Hypothalamus (tissue), 51 donors: ENCODE measurements around the gene DIPK1B.

ENCODE experiments used
- DNase-seq, 51 donors: peaks; one replicate each; lab custom pipeline; 2025; lab: John Stamatoyannopoulos, UW

Gene DIPK1B

DNA sequence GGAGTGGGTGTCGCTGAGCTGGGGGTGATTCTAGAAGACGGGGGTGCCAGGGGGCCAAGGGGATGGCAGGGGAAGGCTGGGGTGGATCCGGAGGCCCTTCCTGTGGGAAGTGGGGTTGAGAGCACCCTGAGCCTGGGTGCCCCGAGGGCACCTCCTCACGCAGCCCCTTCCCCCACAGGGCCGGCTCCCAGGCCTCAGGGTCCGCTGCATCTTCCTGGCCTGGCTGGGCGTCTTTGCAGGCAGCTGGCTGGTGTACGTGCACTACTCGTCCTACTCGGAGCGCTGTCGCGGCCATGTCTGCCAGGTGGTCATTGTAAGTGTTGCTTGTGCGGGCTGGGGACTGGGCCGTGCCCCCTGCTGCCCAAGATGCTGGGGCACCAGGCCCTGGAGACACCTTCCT lies 5.0 kb downstream of the DIPK1B start:
- no peak for DNase-seq

DNA sequence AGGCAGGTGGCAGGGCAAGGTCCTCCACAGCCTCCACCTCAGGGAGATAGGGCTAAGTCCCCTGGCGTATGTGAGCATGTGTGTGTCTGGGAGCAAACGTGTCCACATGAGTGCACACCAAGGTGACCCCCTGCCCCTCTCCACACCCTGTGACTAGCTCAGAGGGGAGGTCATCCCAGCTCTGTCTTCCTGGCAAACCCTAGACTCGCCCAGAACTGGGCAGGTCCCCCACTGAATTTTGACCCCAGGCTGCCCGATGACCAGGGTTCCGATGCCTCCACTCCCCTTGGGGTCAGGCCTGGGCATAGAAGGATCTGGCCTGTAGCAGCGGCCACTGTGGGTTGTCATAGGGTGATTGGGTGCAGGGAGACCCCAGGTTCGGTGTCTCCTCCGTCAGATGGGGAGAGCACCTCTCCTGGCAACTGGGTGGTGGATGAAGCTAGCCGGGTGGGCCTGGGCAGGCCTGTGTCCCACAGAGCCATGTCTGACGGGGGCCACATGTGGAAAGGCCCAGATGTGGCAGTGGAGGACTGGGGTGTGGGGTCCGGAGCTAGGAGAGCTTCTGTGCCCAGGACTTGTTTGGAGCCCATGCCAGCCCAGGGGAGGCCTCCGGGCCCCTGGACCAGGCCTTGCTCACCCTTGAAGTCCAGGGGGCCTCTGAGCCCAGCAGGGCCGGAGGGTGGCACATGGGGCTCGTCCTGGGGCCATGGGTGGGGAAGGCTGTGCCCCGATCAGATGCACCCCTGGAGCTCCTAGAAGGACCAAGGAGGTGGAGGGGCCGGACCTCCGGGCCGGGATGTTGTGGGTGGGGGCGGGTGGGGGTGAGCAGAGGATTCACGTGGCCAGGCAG lies 6.2 kb downstream of the DIPK1B start:
- no peak for DNase-seq

DNA sequence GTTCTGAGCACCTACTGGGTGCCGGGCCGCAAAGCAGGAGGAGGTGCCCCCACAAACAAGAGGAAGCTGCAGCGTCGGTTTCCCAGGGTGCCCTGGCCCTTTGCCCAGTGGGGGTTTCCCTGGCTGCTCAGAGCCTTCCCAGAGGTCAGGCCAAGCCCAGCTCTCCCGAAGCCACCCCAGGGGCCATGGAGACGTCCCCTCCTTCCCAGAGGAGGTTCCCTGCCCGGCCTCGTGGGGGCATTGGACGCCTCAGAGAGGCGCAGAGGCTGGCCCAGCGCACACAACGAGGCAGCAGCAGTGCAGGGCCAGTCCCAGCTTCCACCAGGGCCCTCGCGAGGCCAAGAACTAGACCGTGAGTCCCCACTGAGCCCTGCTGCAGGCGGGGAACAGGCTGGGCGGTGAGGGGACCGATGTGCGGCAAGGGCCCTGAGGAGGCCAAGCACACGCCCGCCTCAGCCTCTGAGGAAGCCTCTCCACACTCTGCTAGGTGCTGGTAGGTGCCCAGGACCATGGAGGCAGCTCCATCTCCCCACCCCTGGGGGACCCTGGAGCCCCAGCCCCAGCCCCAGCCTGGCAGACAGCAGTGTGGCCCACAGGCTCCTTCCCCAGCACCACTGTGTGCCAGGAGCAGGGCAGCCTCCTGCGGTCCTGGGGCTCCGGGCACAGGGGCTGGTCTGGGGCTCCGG lies 7.0 kb downstream of the DIPK1B start:
- no peak for DNase-seq

DNA sequence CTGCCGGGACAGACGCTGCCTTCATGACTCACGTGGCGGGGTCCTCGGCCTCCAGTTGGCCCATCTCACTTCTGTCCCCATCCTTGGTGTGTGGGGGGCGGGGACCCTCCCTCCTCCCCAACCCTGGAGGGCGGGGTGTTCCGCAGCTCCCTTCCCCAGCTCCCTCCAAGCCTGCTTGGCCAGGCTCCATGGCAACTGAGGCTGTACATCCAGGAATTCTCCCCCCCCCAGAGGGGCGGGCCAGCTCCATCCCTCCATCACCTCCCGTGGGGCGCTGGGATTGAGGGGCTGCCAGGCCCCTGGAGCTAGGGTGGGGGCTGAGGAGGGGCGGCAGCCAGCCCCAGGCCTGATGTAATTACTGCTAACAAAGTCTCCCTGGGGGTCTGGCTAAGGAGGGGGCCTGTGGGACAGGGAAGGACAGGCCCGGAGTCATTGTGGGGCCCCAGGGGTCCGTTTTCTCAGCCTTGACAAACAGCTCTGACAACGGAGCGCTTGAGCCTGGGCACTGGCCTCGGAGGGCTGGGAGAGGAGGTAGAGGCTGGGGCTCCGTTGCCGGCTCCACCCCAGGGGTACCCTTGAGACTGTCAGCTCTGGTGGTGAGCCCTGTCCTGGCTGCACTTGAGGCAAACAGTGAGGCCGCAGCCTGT lies 8.0 kb downstream of the DIPK1B start:
- DNase-seq, result peak in 8 of 51 donors; percentile 16 to 40 (median 31)

DNA sequence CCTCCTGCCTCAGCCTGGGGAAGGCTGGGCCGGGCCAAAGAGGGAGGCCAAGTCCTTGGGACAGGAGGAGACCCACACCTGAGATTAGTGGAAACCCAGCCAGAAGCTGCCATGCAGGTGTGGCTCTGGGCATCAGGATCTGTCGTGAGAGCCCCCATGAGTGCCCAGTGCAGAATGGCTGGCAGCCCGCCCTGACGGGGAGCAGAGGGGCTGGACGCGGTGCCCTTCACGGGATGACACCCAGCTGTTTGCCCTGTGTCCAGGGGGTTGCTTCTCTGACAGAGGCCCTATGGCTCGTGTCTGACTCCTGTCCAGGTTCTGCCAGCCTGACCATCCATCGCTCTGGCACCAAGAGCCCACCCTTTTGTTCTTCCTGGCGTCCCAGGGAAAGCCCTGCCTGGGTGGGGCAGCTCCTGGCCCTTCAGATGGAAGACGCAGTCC lies 8.5 kb downstream of the DIPK1B start:
- no peak for DNase-seq

- peak in 2 of 51 donors; percentile 8 to 39 for DNase-seq
Observed at GRCh38 chr9:136721339-136722092, 9.1 kb downstream of the DIPK1B start.

DNA sequence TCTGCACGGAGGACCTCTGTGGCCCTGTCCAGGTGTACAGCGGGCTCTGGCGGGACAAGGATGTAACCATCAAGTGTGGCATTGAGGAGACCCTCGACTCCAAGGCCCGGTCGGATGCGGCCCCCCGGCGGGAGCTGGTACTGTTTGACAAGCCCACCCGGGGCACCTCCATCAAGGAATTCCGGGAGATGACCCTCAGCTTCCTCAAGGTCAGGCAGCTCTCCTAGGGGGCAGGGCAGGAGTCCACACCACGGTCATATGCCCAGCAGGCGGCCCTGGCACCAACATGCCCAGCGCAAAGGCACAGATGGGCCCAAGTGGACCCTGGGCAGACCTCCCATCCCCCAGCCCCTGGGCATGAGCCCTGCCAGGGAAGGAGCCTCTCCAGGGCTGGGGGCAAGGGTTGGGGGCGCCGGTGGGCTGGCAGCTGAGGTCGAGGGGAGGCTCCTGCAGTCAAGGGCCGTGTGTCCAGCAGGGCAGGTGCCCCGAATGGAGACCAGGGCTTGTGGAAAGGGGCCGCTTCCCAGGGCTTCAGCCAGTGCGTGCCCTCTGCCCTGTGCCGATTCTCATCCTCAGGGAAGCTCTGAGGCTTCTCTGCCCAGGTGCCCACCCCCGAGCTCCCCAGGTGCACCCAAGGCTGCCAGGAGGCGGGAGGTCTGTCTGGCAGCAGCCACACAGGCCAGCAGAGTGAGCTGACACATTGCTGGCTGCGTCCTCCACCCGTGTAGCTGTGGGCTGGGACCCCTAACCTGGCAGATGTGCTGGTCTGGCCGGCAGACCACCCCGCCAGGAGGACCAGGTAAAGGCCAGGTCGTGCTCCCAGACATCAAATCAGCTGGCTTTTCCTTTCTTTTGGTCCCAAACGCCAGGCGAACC lies 10.0 kb downstream of the DIPK1B start:
- no peak for DNase-seq

- DNase-seq, result no peak
Observed at GRCh38 chr9:136722969-136723356, 10.6 kb downstream of the DIPK1B start.

GRCh38 chr9:136723362-136723976 lies 11.1 kb downstream of the DIPK1B start:
- no peak for DNase-seq

- no peak for DNase-seq
Observed at GRCh38 chr9:136723989-136724388, 11.6 kb downstream of the DIPK1B start.

GRCh38 chr9:136724772-136725171 lies 12.4 kb downstream of the DIPK1B start:
- no peak for DNase-seq

DNA sequence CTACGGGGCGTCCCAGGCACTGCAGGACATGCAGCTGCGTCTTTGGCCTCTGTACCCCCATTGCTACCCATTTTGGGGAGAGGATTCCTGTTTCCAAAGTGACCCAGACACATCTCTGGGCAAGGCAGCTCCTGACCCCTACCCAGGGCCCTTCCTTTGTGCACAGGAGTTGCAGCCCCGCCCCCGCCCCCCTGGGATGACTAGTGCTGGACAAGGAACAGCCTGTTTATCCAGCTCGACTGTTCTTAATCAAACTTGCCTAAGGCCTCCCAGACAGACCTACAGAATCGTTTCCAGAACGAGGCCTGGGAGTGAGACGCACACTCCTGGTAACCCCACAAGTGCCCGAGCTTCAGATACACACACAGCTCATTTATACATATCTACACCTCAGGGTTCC lies 13.2 kb downstream of the DIPK1B start:
- no peak for DNase-seq

DNA sequence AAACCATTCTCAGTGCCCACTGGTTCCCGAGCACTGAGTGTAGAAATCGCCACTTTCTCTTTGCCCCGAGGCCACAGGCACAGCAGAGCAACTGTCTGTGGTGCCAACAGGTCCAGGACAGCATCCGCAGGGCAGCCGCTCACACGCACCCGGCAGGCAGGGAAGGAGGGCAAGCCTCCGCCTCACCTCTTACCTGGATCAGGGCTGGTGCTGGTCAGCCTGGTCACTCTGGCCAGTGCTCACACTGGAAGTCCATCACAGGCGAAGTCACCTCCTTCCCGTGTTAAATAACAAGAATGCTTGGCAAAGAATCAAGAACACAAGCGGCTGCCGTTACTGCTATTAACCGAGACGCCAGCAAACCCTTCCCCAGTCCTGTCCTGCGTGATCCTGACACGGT lies 13.7 kb downstream of the DIPK1B start:
- no peak for DNase-seq

- no peak for DNase-seq
Observed at GRCh38 chr9:136726631-136727191, 14.3 kb downstream of the DIPK1B start.

- DNase-seq, result peak; percentile 22 to 90 (median 76)
Observed at GRCh38 chr9:136728080-136728547, 15.7 kb downstream of the DIPK1B start.

- peak in 7 of 51 donors; percentile 13 to 60 (median 44) for DNase-seq
Observed at GRCh38 chr9:136728548-136729123, 16.3 kb downstream of the DIPK1B start.

- no peak for DNase-seq
Observed at GRCh38 chr9:136729144-136729543, 16.8 kb downstream of the DIPK1B start.

- no peak for DNase-seq
Observed at GRCh38 chr9:136729926-136730325, 17.6 kb downstream of the DIPK1B start.
